HEK293 (cell line): Measurements from ENCODE around the gene GNRHR.

ENCODE experiments used
- CTCF ChIA-PET: fragments of 350-600 bp; formaldehyde crosslinking; extraction: SDS; loops from one replicate; lab custom pipeline; 2021; ENCODE audit warnings: antibody characterized with exemption; lab: Yijun Ruan, JAX
- POLR2A ChIA-PET: fragments of 300-600 bp; formaldehyde crosslinking; extraction: SDS; loops from one replicate; lab custom pipeline; 2020; ENCODE audit warnings: antibody characterized with exemption, inconsistent platforms; lab: Yijun Ruan, JAX
- H3K27ac ChIP-seq: fragments of 200-500 bp; sonication (Bioruptor generic); 2 replicates; pipeline ENCODE4 v1.5.1; 2014; ENCODE audit warnings: low read depth, low read length, control low read depth, inconsistent platforms; ENCODE audit errors: extremely low read depth
- H3K36me3 ChIP-seq, 2 experiments: fragments of 200-500 bp in 1 of 2; sonication (Bioruptor generic) in 1 of 2; 1 replicate in 1 of 2; 2 replicates in 1 of 2; pipeline ENCODE4 v1.5.1; 2014 to 2017; ENCODE audit warnings: inconsistent platforms in 2 of 2, low read length in 2 of 2; ENCODE audit not compliant: control insufficient read depth in 2 of 2, insufficient read depth in 1 of 2
- H3K4me1 ChIP-seq: fragments of 200-500 bp; sonication (Bioruptor generic); 2 replicates; pipeline ENCODE4 v1.5.1; 2014; ENCODE audit warnings: mild to moderate bottlenecking, low read length, inconsistent platforms; ENCODE audit not compliant: control insufficient read depth, insufficient read depth
- H3K4me3 ChIP-seq: 2 replicates; pipeline ENCODE4 v1.5.1; 2011; ENCODE audit warnings: low read depth, mild to moderate bottlenecking, control low read depth, low read length, moderate library complexity
- H3K9me3 ChIP-seq: fragments of 200-500 bp; sonication (Bioruptor generic); 2 replicates; pipeline ENCODE4 v1.5.1; 2014; ENCODE audit warnings: low read depth, low read length, inconsistent platforms; ENCODE audit not compliant: control insufficient read depth, insufficient read depth
- GLI2 ChIP-seq: fragments of 450-650 bp; formaldehyde crosslinking; IDR thresholded peaks from 2 replicates; pipeline ENCODE4; 2017; ENCODE audit warnings: missing biosample characterization, missing genetic modification characterization, low read depth, borderline replicate concordance
- SETDB1 ChIP-seq: IDR thresholded peaks from one replicate; pipeline ENCODE4 v1.6.1; 2017; ENCODE audit warnings: mild to moderate bottlenecking, low read length, moderate library complexity, mixed read lengths; ENCODE audit not compliant: insufficient read length
- ZBTB1 ChIP-seq: fragments of 450-650 bp; formaldehyde crosslinking; IDR thresholded peaks from 2 replicates; pipeline ENCODE4 v1.5.1; 2016; ENCODE audit warnings: missing biosample characterization, missing genetic modification characterization
- ZFP37 ChIP-seq: fragments of 450-650 bp; formaldehyde crosslinking; IDR thresholded peaks from 2 replicates; pipeline ENCODE4 v1.5.1; 2016; ENCODE audit warnings: missing biosample characterization, missing genetic modification characterization
- ZIC2 ChIP-seq: fragments of 450-650 bp; formaldehyde crosslinking; IDR thresholded peaks from 2 replicates; pipeline ENCODE4 v1.5.1; 2016; ENCODE audit warnings: missing biosample characterization, missing genetic modification characterization
- ZNF133 ChIP-seq: fragments of 450-650 bp; formaldehyde crosslinking; IDR thresholded peaks from 2 replicates; pipeline ENCODE4 v1.5.1; 2016; ENCODE audit warnings: missing biosample characterization, missing genetic modification characterization
- ZNF155 ChIP-seq: fragments of 450-650 bp; formaldehyde crosslinking; IDR thresholded peaks from 2 replicates; pipeline ENCODE4 v1.5.1; 2016; ENCODE audit warnings: missing biosample characterization, missing genetic modification characterization
- ZNF23 ChIP-seq: fragments of 450-650 bp; formaldehyde crosslinking; IDR thresholded peaks from 2 replicates; pipeline ENCODE4 v1.5.1; 2016; ENCODE audit warnings: missing biosample characterization, missing genetic modification characterization, borderline replicate concordance
- ZNF416 ChIP-seq: fragments of 450-650 bp; formaldehyde crosslinking; IDR thresholded peaks from 2 replicates; pipeline ENCODE4 v1.5.1; 2016; ENCODE audit warnings: missing biosample characterization, missing genetic modification characterization
- ZNF596 ChIP-seq: fragments of 450-650 bp; IDR thresholded peaks from 2 replicates; pipeline ENCODE4 v1.5.0; 2018; ENCODE audit warnings: missing biosample characterization, mild to moderate bottlenecking, missing genetic modification characterization, moderate library complexity
- ZSCAN16 ChIP-seq: fragments of 450-650 bp; formaldehyde crosslinking; IDR thresholded peaks from 2 replicates; pipeline ENCODE4 v1.5.1; 2016; ENCODE audit warnings: missing biosample characterization, missing genetic modification characterization
- TF ChIP-seq, protein P1 (sequence below): fragments of 450-650 bp; formaldehyde crosslinking; IDR thresholded peaks from 2 replicates; pipeline ENCODE4; 2016; ENCODE audit warnings: missing biosample characterization, missing genetic modification characterization
- TF ChIP-seq, protein P2 (sequence below): fragments of 450-650 bp; formaldehyde crosslinking; IDR thresholded peaks from 2 replicates; pipeline ENCODE4 v1.5.1; 2016; ENCODE audit warnings: missing biosample characterization, missing genetic modification characterization, low read depth
- TF ChIP-seq, protein P3 (sequence below): fragments of 450-650 bp; formaldehyde crosslinking; IDR thresholded peaks from 2 replicates; pipeline ENCODE4 v1.5.1; 2016; ENCODE audit warnings: missing biosample characterization, missing genetic modification characterization
- TF ChIP-seq, protein P4 (sequence below): fragments of 450-650 bp; formaldehyde crosslinking; IDR thresholded peaks from 2 replicates; pipeline ENCODE4 v1.5.1; 2016; ENCODE audit warnings: missing biosample characterization, missing genetic modification characterization

Gene GNRHR

DNA sequence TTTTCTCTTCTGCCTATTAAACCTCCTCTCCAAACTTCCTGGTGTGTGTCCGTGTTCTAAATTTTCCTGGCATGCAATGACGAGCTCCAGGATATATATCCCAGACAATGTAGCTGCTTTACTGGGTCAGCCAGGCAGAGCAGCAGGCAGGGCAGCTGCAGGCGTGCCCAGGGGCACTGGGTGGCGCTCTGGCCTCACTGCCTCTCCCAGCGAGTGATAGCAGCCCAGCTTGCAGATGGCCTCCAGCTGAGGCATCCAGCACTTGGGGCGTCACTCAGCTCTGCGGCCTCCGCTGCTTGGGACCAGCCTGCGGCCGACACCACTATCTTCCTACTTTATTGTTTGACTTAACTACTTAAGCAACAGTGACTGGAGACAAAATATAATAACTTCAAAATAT lies 30.2 kb downstream of the GNRHR start:
- Histone ChIP-seq H3K4me1 (no peaks in the 10 kb centered on the region), H3K4me3 (no peak overlapping the region), H3K27ac (no peak overlapping the region), H3K9me3 (no peaks in the 10 kb centered on the region), H3K36me3 (peaks cover 0 to 16% of the 10 kb centered on the region in 2 experiments; a peak in 1 of 3 replicates)
- ChIA-PET CTCF (interaction anchor here (0.6 to 1.1 kb wide), 2 partner anchors 9 kb away, joined by 3 to 4 read pairs; no protein-coding TSS in a partner anchor), POLR2A (no interaction called here)
- TF ChIP-seq, protein P1, sequence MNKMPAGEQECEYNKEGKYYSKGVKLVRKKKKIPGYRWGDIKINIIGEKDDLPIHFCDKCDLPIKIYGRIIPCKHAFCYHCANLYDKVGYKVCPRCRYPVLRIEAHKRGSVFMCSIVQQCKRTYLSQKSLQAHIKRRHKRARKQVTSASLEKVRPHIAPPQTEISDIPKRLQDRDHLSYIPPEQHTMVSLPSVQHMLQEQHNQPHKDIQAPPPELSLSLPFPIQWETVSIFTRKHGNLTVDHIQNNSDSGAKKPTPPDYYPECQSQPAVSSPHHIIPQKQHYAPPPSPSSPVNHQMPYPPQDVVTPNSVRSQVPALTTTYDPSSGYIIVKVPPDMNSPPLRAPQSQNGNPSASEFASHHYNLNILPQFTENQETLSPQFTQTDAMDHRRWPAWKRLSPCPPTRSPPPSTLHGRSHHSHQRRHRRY (tag by site-specific recombination): no peak
- TF ChIP-seq GLI2 (tag by site-specific recombination) (no peak), ZFP37 (tag by site-specific recombination) (no peak), SETDB1 (no peak), ZNF133 (no peak), ZSCAN16 (no peak), ZNF155 (tag by site-specific recombination) (no peak)
- TF ChIP-seq, protein P2, sequence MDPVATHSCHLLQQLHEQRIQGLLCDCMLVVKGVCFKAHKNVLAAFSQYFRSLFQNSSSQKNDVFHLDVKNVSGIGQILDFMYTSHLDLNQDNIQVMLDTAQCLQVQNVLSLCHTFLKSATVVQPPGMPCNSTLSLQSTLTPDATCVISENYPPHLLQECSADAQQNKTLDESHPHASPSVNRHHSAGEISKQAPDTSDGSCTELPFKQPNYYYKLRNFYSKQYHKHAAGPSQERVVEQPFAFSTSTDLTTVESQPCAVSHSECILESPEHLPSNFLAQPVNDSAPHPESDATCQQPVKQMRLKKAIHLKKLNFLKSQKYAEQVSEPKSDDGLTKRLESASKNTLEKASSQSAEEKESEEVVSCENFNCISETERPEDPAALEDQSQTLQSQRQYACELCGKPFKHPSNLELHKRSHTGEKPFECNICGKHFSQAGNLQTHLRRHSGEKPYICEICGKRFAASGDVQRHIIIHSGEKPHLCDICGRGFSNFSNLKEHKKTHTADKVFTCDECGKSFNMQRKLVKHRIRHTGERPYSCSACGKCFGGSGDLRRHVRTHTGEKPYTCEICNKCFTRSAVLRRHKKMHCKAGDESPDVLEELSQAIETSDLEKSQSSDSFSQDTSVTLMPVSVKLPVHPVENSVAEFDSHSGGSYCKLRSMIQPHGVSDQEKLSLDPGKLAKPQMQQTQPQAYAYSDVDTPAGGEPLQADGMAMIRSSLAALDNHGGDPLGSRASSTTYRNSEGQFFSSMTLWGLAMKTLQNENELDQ: no peak

DNA sequence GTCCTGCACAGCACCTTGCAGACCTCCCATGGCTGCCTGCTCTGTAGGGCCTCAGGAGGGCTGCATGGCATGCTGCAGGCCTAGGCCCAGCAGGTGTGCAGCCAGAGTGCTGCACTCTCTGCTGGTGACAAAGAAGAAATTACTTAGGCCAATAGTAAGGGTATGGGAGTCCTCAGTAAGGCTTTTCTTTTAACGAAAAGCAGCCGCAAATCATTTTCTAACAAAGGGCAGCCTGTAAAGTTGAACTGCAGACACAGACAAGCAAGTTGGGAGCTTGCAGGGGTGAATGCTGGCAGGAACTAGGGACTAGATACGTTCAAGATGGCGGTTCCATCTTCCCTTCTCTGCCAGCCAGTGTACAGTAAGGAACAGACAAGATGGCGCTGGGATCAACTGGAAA lies 30.8 kb downstream of the GNRHR start:
- peaks cover 0 to 16% of the 10 kb centered on the region in 2 experiments; a peak in 1 of 3 replicates for H3K36me3 ChIP-seq
- TF ChIP-seq ZIC2 (peak; percentile 35; the same call in 1 of the 2 replicates), ZNF23 (tag by site-specific recombination) (no peak)
- H3K4me1 ChIP-seq: no peaks in the 10 kb centered on the region
- no peak overlapping the region for H3K27ac ChIP-seq
- no peak overlapping the region for H3K4me3 ChIP-seq
- no peaks in the 10 kb centered on the region for H3K9me3 ChIP-seq
- ChIA-PET CTCF (interaction anchor here (1.1 kb wide), 1 partner anchor 9 kb away, joined by 4 read pairs; no protein-coding TSS in a partner anchor), POLR2A (no interaction called here)

DNA sequence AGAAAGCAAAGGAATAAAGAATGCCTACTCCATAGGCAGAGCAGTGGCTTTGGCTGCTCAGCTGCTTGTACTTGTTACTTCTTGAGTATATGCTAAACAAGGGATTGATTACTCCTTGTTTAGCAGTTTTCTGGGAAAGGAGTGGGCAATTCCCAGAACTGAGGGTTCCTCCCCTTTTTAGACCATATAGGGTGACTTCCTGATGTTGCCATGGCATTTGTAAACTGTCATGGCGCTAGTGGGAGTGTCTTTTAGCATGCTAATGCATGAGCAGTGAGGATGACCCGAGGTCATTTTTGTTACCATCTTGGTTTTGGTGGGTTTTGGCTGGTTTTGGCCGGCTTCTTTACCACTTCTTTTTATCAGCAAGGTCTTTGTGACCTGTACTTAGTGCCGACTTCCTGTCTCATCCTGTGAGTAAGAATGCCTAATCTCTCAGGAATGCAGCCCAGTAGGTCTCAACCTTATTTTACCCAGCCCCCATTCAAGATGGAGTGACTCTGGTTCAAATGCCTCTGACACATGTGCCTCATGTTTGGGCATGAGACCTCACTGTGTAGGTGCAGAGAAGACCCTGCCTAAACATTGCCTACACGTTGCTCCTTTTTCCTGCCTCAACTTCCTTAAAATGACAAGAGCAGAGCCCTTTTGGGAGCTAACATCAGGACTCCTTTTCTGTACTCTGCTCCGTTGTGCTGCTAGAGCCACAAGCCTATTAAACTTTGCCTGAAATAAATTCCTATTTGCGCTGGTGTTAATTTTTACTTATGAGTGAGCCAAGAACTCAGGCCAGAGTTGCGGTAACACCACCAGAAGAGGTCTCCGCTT lies 32.2 kb downstream of the GNRHR start:
- no peak overlapping the region for H3K27ac ChIP-seq
- POLR2A ChIA-PET: no interaction called here
- TF ChIP-seq ZBTB1 (no peak), ZNF596 (no peak), ZNF416 (tag by site-specific recombination) (no peak)
- TF ChIP-seq, protein P3, sequence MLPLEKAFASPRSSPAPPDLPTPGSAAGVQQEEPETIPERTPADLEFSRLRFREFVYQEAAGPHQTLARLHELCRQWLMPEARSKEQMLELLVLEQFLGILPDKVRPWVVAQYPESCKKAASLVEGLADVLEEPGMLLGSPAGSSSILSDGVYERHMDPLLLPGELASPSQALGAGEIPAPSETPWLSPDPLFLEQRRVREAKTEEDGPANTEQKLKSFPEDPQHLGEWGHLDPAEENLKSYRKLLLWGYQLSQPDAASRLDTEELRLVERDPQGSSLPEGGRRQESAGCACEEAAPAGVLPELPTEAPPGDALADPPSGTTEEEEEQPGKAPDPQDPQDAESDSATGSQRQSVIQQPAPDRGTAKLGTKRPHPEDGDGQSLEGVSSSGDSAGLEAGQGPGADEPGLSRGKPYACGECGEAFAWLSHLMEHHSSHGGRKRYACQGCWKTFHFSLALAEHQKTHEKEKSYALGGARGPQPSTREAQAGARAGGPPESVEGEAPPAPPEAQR (tag by site-specific recombination): no peak
- TF ChIP-seq, protein P4, sequence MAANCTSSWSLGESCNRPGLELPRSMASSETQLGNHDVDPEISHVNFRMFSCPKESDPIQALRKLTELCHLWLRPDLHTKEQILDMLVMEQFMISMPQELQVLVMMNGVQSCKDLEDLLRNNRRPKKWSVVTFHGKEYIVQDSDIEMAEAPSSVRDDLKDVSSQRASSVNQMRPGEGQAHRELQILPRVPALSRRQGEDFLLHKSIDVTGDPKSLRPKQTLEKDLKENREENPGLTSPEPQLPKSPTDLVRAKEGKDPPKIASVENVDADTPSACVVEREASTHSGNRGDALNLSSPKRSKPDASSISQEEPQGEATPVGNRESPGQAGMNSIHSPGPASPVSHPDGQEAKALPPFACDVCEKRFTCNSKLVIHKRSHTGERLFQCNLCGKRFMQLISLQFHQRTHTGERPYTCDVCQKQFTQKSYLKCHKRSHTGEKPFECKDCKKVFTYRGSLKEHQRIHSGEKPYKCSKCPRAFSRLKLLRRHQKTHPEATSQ: no peak
- TF ChIP-seq, all 188 proteins: peak for 0
- Histone ChIP-seq H3K9me3 (no peaks in the 10 kb centered on the region), H3K4me1 (no peaks in the 10 kb centered on the region), H3K36me3 (peaks cover 0 to 16% of the 10 kb centered on the region in 2 experiments; a peak in 1 of 3 replicates), H3K4me3 (no peak overlapping the region)
- CTCF ChIA-PET: no interaction called here
